ENCODE data around the gene HSD17B1.
"Not testable (repeated sequence)": the region's sequence is repeated elsewhere in the genome, so short reads cannot be mapped to it uniquely, and the experiment has no call there.

DNA sequence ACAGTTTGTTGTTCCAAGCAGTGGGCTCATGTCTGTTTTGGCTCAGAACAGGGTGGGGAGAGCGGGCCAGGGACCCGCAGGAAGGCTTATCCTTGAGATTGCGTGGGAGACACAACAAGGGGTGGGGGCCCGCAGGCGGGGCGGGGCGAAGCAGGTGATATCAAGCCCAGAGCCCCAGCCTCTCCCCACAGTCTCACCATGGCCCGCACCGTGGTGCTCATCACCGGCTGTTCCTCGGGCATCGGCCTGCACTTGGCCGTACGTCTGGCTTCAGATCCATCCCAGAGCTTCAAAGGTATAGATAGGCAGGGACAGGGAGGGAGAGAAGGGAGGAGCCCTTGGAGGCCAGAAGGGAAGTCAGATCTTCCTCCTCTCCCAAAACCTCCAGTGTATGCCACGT lies at the start of gene HSD17B1:
- TF ChIP-seq, protein P1, sequence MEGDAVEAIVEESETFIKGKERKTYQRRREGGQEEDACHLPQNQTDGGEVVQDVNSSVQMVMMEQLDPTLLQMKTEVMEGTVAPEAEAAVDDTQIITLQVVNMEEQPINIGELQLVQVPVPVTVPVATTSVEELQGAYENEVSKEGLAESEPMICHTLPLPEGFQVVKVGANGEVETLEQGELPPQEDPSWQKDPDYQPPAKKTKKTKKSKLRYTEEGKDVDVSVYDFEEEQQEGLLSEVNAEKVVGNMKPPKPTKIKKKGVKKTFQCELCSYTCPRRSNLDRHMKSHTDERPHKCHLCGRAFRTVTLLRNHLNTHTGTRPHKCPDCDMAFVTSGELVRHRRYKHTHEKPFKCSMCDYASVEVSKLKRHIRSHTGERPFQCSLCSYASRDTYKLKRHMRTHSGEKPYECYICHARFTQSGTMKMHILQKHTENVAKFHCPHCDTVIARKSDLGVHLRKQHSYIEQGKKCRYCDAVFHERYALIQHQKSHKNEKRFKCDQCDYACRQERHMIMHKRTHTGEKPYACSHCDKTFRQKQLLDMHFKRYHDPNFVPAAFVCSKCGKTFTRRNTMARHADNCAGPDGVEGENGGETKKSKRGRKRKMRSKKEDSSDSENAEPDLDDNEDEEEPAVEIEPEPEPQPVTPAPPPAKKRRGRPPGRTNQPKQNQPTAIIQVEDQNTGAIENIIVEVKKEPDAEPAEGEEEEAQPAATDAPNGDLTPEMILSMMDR (IDR thresholded peaks at IDR 0.05), result not testable (repeated sequence)
- TF ChIP-seq POLR2AphosphoS5, POLR2A (IDR thresholded peaks at IDR 0.05): not testable (repeated sequence)

Data from breast epithelium (tissue), 3 donors.